NCI-H146 (cell line): ENCODE data around the gene ENKUR.

Experiments used
- DNase-seq: peaks from one replicate; lab custom pipeline; 2025; lab: John Stamatoyannopoulos, UW

The ENKUR gene

GRCh38 chr10:24947304-24948097, 68.5 kb downstream of the ENKUR start:
- no peak for DNase-seq

GRCh38 chr10:24944512-24945255, 71.3 kb downstream of the ENKUR start:
- DNase-seq, result no peak

GRCh38 chr10:24938525-24938924, 77.4 kb downstream of the ENKUR start:
- DNase-seq, result no peak

DNA sequence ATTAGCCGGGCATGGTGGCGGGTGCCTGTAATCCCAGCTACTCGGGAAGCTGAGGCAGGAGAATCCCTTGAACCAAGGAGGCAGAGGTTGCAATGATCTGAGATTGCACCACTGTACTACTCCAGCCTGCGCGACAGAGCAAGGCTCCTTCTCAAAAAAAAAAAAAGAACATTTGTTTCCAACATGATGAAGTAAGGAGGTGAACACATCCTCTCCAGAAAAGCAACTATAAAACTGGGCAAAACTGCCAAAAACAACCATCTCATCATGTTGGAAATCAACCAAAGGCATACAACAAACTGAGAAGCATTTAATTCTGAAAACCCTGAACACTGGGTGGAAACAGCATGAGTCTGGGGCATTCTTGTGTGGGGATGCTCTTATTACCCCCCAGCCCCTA, 77.9 kb downstream of the ENKUR start:
- no peak for DNase-seq

GRCh38 chr10:24935504-24936292, 80.3 kb downstream of the ENKUR start:
- DNase-seq, result no peak
